Activated CD4-positive, CD25-positive, alpha-beta regulatory T cell treated with anti-CD3 and anti-CD28 coated beads, Interleukin-2, amount 50 U/mL, for 16 hours (primary cell): Measurements from ENCODE around the gene ZCCHC12.

Experiments used
- DNase-seq: peaks from one replicate; pipeline ENCODE4 v3.0.0-alpha.2; 2020; ENCODE audit warnings: low read depth, low spot score

ZCCHC12 gene

GRCh38 chrX:118867251-118867650 is 43.6 kb downstream of the ZCCHC12 start:
- no peak for DNase-seq

DNA sequence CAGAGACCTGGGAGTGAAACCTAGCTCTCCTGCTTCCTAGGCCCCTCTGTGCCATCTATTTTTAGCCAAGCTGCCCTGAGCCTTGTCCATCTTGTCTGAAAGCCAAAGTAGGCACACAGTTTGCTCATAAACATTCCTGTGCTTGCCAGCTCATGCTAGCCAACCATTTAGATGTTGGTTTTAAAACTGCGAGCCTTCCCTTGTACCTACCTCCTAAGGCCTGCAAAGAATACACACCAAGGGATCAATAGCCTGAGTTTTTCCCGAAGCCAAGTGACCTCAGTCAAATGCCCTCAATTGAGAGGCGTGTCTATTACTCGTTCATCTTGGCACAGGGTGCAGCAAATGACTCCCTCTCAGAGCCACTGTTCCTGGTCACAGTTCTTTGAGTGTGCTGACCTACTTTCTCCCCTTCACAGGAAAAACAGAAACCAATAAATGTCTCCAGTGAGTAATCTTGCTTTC is 48.5 kb downstream of the ZCCHC12 start:
- no peak for DNase-seq
